Measurements from ENCODE around the gene RNF113B.
A peak's percentile ranks its signal among the peaks of the same experiment; 100 is the strongest.

The RNF113B gene

DNA sequence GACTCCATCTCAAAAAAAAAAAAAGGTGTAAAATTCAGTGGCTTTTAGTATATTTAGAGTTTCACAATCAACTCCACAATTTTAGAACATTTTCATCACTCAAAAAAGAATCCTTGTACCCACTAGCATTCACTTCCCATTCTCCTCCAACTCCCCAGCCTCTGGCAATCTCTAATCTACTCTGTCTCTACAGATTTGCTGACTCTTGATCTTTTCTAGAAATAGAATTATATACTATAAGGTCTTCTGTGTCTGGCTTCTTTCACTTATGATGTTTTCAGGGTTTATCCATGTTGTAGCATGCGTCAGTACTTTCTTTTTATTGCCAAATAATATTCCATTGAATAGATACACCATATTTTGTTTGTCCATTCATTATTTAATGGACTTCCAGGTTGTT, 42.2 kb downstream of the RNF113B start:
- no peak for DNase-seq

GRCh38 chr13:98133946-98134345, 43.1 kb downstream of the RNF113B start:
- peak; percentile 82 for DNase-seq

DNA sequence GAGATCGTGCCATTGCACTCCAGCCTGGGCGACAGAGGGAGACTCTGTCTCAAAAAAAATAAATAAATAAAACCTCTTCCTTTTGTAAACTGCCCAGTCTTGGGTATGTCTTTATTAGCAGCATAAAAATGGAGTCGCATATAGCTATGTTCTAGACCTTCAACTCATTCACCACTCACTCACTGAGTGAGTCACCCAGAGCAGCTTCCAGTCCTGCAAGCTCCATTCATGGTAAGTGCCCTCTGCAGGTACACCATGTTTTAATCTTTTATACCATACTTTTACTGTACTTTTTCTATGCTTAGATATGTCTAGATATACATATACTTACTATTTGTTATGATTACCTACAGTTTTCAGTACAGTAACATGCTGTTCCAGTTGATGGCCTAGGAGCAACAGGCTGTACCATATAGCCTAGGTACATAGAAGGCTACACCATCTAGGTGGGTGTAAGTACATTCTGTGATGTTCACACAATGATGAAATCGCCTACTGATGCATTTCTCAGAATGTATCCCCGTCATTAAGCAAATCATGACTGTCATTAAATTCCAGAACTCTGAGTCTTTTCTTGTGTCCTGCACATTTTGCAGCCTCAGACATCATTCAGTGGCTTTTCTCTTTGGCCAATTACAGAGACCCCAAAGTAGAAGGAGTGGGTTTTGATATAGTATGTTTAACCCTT, 47.9 kb downstream of the RNF113B start:
- no peak for DNase-seq
